GM12892 (cell line): Measurements from ENCODE around the gene SNRNP25. TPM values are rescaled to one million over a fixed set of nuclear protein-coding genes. Genes with fewer than 3 reads are reported as not detected.
"Not testable (repeated sequence)": the region's sequence is repeated elsewhere in the genome, so short reads cannot be mapped to it uniquely, and the experiment has no call there.

Experiments
- DNase-seq: peaks from one replicate; pipeline ENCODE4 v3.0.0; 2011; ENCODE audit not compliant: insufficient read length
- FAIRE-seq: peaks from 2 replicates; lab custom pipeline; 2011; peaks lifted over from hg19 to GRCh38; lab: Jason Lieb, UNC
- POLR2A ChIP-seq: IDR thresholded peaks from 2 replicates; pipeline ENCODE4 v1.6.1; 2011; ENCODE audit warnings: low read depth, low read length, control low read depth
- POLR2AphosphoS5 ChIP-seq: IDR thresholded peaks from 2 replicates; pipeline ENCODE4 v1.6.1; 2011; ENCODE audit warnings: low read depth, low read length, control low read depth
- TAF1 ChIP-seq: IDR thresholded peaks from 2 replicates; pipeline ENCODE4 v1.6.1; 2011; ENCODE audit warnings: low read depth, mild to moderate bottlenecking, control low read depth, low read length, borderline replicate concordance
- polyA plus RNA-seq: library from polyadenylated mRNA; unstranded; fragments of >200 nt; gene quantifications from one replicate; pipeline ENCODE4 v1.2.1, GENCODE V29; 2012; ENCODE audit warnings: missing spikeins, inconsistent platforms; ENCODE audit not compliant: missing spikeins

SNRNP25 gene
- 70.2 TPM for polyA plus RNA-seq

DNA sequence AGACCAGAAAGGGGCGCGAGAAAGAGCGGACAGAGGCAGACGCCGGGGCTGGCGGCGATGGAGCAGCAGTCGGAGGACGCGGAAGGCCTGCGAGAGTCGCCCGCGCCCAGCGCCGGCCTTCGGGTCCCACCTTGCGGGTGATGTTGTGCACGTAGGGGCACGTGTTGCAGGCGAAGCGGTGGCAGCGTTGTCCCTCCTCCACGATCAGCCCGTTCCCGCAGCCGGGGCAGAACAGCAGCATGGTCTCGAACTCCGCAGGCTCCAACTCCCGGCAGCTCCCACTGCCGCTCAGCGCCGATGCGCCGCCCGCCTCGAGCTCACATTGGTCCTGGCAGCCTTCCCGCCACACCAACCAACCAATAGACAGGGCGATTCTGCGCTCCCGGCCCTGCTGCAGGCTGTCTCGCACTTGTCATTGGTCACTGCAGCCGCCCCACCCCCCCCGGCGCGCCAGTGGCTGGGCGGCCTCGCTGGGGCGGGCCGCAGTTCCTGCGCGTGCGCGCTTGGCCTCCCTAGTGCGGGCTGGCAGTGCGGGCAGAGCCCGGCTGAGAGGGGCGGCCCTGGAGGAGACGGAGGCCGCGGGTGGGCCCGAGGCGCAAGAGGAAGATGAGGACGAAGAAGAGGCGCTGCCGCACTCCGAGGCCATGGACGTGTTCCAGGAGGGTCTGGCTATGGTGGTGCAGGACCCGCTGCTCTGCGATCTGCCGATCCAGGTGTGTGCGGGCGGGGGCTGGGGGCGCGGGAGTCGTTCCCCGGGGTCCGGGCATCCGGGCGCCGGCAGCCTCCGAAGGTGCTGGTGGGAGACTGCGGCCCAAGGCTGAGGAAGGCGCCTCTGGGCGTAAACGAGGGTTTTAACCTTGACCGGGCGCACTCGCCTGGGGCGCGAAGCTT, at the start of gene SNRNP25, which contains the start of gene POLR3K:
Gene SNRNP25 (plus strand): TSS at position 483 of the 891 bp plus-strand sequence. CDS start 189 bp downstream, at position 672.
Gene POLR3K (minus strand): TSS at position 263 of the 891 bp plus-strand sequence. CDS start 22 bp downstream, at position 241.
- peak; percentile 99 for FAIRE-seq
- peak; percentile 99 for DNase-seq
- peak; percentile 93 for TF ChIP-seq POLR2A
- TF ChIP-seq TAF1, result peak; percentile 40; the same call in 1 of the 2 replicates
- peak; percentile 85 for TF ChIP-seq POLR2AphosphoS5

DNA sequence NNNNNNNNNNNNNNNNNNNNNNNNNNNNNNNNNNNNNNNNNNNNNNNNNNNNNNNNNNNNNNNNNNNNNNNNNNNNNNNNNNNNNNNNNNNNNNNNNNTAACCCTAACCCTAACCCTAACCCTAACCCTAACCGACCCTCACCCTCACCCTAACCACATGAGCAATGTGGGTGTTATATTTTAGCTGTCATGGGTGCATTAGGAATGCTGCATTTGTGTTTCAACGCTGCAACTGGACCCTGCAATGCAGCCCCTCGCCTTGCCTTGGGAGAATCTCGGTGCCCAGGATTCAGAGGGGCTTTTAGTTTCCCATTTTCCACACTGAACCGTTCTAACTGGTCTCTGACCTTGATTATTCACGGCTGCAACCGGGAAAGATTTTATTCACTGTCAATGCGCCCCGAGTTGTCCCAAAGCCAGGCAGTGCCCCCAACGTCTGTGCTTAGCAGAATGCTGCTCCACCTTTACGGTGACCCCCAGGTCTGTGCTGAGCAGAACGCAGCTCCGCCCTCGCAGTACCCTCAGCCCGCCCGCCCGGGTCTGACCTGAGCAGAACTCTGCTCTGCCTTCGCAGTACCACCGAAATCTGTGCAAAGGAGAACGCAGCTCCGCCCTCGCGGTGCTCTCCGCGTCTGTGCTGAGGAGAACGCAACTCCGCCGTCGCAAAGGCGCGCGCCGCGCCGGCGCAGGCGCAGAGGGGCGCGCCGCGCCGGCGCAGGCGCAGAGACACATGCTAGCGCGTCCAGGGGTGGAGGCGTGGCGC, 43.5 kb upstream of the SNRNP25 start:
- FAIRE-seq, result no peak
- TF ChIP-seq TAF1 (no peak), POLR2AphosphoS5 (no peak), POLR2A (no peak)
- DNase-seq, result no peak

DNA sequence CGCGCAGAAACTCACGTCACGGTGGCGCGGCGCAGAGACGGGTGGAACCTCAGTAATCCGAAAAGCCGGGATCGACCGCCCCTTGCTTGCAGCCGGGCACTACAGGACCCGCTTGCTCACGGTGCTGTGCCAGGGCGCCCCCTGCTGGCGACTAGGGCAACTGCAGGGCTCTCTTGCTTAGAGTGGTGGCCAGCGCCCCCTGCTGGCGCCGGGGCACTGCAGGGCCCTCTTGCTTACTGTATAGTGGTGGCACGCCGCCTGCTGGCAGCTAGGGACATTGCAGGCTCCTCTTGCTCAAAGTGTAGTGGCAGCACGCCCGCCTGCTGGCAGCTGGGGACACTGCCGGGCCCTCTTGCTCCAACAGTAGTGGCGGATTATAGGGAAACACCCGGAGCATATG, 42.9 kb upstream of the SNRNP25 start:
- DNase-seq, FAIRE-seq: not testable (repeated sequence)

DNA sequence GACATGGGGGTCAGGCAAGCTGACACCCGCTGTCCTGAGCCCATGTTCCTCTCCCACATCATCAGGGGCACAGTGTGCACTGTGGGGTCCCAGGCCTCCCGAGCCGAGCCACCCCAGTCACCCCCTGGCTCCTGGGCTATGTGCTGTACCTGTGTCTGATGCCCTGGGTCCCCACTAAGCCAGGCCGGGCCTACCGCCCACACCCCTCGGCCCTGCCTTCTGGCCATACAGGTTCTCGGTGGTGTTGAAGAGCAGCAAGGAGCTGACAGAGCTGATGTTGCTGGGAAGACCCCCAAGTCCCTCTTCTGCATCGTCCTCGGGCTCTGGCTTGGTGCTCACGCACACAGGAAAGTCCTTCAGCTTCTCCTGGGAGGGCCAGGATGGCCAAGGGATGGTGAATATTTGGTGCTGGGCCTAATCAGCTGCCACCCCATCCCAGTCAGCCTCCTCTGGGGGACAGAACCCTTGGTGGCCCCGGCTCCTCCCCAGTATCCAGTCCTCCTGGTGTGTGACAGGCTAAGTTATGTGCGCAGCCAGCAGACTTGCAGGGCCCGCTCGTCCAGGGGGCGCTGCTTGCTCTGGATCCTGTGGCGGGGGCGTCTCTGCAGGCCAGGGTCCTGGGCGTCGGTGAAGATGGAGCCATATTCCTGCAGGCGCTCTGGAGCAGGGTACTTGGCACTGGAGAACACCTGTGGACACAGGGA, 36.4 kb upstream of the SNRNP25 start:
- not testable (repeated sequence) for FAIRE-seq, DNase-seq

DNA sequence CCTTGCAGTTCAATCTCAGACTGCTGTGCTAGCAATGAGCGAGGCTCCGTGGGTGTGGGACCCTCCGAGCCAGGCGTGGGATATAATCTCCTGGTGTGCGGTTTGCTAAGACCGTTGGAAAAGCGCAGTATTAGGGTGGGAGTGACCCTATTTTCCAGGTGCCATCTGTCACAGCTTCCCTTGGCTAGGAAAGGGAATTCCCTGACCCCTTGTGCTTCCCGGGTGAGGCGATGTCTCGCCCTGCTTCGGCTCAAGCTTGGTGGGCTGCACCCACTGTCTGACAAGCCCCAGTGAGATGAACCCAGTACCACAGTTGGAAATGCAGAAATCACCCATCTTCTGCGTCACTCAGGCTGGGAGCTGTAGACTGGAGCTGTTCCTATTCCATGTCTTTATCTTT, 32.7 kb upstream of the SNRNP25 start:
- not testable (repeated sequence) for FAIRE-seq, DNase-seq

DNA sequence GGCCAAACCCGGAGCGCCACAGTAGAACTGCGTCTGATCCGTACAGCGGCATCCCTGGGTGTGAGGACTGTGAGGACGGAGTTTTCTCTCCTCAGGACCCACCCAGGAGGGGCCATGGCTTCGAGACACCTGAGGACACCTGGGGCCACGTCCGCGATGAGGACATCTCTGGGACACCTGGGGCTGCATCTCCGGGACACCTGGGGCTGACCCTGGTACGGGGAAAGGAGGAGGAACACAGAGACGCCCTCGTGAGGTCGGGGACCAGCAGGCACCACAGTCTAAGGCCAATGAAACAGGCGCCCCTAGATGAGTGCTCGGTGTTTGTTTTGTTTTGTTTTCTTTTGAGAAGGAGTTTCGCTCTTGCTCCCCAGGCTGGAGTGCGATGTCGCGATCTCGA, 29.5 kb upstream of the SNRNP25 start:
- not testable (repeated sequence) for DNase-seq, FAIRE-seq

DNA sequence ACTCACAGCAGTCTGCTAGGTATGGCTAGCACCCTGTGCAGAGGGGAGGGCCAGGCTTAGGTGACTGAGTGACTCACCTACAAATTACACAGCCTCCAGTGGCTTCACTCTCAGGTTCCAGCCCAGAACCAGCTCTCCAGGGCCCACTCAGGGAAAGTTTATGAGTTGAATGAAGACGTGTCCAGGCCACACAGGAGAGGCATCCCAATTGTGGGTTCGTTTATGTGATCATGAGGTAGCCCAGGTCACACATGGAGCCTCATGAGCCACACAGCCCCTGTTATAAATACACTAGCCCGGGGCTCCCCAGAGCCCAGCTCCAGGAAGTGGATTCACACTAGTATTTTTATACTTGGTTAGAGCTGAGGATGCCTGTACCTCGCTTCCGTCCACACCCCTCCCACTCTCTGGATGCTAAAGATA, 27.7 kb upstream of the SNRNP25 start:
- FAIRE-seq, DNase-seq: not testable (repeated sequence)

DNA sequence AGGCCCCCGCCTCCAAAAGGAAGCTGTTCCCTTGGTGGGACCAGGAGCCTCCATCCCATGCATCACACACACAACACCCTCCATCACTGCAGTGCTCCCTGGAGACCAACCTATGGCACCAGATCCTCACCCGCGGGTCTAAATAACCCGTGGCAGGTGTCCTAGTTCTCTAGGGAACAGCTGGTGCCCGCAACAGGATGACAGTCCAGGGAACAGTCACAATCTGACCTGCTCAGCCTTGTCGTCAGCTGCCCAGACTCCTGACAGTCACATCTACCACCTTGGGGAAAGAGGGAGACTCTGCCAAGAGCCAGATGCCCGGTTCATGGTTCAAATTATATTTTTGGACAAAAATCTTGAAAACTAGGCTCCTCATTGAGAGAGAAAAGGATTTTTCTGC, 23.0 kb upstream of the SNRNP25 start:
- DNase-seq, FAIRE-seq: not testable (repeated sequence)

DNA sequence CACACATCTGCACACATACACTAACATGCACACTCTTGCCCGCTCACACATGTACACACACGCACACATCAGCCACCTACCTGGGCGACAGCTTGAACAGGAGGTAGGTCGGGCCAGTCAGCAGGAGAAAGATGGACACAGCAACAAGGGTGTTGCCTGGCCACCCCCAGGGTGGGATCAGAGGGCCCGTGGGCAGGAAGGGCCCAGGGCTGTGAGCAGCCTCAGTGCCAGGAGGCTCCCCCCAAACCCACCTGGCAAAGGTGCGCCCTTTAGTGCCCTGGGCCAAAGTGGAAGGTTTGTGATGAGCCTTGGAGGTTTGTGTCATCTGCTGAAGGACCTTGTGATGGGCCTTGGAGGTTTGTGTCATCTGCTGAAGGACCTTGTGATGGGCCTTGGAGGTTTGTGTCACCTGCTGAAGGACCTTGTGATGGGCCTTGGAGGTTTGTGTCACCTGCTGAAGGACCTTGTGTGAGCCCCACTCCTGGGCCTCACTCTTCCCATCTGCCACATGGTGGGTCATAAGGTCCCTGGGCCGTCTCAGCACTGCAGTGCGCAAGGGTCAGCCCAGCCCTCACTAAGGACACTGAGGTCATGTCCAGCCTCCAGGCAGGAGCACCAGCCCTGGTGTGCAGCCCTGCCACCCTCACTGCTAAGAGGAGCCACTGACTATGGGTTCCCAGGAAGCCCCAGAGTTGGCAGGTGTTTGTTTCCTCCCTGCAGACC, 20.3 kb upstream of the SNRNP25 start:
- FAIRE-seq, DNase-seq: not testable (repeated sequence)

DNA sequence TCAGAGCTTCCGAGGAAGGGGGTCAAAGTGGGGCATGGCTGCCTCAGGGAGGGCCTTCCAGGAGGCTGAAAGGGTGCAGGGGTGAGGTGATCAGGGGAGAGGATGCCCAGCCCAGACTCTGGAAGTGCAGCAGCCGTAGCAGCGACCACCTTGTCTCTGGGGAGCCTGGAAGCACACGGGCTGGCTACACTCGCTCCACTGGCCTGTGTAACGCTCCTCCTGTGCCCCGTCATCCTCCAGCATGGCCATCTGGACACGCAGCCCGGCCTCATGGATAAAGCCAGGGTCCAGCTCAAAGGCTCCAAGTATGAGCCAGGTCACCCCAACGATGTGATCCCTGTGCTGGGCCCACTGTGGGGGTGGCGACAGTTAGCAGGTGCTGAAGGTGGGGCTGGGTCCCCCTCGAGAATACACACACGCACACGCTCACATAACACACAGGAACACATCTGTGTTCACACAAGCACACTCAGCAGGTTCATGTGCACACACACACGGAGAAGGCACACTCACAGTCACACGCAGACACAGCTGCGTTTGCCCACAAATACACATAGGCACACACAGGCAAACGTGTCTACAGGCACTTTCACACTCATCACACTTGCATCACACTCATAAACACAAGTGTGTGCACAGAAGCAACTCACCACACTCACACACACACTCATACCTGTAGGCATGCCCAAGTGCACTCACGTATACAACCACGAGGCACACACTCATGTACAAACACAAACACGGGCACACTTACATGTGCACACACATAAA, 19.6 kb upstream of the SNRNP25 start:
- TF ChIP-seq TAF1, result no peak
- no peak; the same call in 1 of the 2 replicates for TF ChIP-seq POLR2A
- no peak; the same call in 1 of the 2 replicates for TF ChIP-seq POLR2AphosphoS5
- DNase-seq (no peak), FAIRE-seq (no peak)

DNA sequence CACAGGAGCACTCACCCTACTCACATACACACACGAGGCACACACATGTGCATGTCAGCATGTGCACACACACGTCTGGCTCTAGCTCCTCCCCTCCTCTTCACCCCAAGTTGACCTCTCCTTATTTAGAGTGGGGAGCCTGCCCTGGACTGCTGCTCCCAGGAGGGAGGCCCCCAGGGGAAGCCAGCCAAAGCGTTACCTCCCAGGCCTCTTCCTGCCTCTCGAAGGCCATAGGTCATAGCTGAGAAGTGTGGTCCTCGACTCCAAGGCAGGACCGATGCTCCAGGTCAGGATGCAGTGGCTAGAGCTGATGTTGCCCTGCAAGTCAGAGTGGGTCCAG, 19.0 kb upstream of the SNRNP25 start:
- FAIRE-seq (no peak), DNase-seq (no peak)
- TF ChIP-seq POLR2A (no peak), TAF1 (no peak), POLR2AphosphoS5 (no peak; the same call in 1 of the 2 replicates)
